ENCODE data around the gene AKR7A3.

AKR7A3 gene

DNA sequence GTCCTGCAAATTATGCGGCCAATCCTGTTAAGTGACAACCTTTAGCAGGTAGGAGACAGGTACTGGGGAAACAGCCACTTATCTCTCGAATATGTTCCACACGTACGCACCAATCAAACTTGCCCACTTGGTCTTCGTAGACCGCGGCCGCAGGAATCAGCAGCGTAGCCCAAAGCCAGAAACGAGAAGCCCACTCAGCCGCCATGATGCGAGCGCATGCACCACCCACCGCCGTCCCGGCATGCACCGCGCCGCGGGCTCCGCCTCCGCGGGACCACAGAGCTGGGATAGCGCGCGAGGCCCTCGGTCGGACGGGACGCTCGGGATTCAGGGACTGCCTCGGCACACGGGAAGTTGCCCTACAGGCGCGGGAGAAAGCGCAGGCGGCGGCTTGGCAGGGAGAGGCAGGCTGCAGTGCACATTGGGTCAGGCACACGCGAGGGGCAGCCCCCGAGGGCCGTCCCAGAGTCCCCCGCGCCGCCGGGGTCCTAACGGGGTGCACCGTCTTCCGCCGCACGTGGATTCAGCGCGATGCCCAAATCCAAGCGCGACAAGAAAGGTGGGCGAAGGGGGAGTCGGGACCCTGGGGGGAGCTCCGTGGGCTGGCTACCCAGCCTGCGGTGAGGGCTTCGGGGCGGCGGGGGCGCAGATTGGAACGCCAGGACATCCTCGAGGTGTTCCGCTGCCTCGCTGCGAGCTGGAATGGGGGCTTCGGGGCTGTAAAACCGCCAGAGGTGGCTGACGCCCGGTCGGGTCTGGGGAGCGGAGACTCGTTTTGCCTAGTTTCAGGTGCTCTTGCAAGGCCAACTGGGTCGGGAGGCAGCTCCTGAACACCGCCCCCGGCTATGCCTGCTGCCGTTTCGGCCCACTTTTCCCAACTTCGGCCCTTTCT, 37.0 kb downstream of the AKR7A3 start, which contains the start of the genes EMC1 and MRTO4:
TSS of gene EMC1 (minus strand) at position 220 of the 892 bp plus-strand sequence. CDS start at position 205, 15 bp downstream.
TSS of gene MRTO4 (plus strand) at position 501 of the 892 bp plus-strand sequence. CDS start at position 532, 31 bp downstream.
- DNase-seq (ENCODE audit: low spot score), result peak; percentile 81

DNA sequence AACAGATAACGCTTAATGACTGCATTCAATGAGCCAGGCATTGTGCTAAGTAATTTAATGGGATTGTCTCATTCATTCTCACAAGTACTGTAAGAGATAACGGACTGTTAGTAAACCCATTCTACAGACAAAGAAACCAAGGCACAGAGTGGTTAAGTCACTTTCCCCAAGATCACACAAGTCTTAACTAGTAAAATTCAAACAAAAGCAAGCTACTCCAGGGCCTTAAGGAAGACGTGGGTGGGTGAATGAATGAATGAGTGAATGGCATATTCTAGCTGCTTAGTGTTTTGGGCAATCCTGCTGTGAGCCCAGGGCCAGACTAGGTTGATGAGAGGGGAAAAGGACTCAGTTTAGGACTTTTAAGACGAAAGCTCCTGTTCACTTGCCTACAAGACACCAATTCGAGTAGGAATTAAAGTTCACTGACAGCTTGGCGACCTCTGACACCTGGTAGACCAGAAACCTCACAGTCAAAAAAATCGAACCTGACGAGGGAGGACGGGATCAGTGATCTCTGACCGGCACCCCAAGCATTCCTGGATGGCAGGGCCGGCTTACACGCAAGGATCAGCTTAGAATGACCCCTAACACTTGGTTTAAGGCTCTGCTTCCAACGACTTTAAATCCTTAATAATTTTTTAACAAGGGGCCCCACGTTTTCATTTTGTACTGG, 37.8 kb downstream of the AKR7A3 start:
- no peak for DNase-seq (ENCODE audit: low spot score)

DNA sequence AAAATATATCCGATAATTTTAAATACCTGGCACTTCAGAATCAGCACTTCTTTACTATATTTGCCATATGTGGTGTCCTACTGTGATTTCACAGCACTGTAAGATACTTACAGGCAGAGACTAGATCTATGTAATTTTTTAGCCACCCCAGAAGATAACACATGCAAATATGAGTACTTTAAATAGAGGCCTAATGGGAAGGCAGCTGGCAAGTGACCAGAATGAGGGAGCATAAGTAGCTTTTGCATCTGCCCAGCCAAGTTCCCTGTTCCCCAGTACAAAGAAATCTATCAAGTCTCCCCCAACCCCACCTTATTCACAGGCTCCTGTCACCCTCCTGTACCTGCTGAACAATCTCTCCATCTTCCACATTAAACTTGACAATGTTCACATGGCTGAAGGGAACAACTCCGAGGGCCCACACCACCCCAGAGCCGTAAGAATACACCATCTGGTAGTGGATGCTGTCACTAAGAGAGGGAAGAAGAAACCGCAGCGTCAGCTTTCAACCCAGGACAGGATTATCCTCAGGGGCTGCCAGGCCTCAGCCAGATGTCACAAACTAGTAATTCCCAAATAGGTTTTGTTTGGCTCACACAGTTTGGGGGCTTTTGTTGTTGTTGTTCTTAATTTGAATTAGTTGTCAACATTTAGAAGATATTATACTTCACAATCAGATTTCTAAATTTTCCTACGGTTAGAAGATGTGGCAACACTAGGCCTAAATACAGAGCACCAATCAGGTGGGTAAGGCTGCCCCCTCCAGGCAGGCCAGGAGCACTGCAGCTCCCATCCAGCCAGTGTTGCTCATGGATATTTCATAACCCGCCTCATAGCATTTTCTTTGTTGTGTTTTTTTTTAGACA, 47.7 kb downstream of the AKR7A3 start:
- peak; percentile 56 for DNase-seq (ENCODE audit: low spot score)

DNA sequence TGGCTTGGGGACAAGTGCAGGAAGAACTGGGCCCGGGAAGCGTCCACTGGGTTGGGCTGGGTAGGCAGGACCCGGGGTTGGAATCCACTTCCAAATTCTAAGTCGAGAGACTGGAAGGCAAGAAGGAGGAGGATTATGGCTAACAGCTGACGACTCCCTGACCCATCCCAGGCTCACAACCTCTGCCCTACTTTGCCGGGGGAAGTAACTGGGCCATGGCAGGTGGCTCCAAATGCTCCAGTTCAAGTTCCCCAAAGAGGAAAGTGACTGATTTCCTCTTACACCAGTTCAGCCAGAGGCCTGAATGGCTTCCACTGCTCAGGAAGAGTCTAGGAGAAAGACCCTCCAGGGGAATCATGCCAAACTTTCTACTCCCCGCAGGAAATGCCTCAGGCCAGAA, 48.7 kb downstream of the AKR7A3 start:
- no peak for DNase-seq (ENCODE audit: low spot score)

DNA sequence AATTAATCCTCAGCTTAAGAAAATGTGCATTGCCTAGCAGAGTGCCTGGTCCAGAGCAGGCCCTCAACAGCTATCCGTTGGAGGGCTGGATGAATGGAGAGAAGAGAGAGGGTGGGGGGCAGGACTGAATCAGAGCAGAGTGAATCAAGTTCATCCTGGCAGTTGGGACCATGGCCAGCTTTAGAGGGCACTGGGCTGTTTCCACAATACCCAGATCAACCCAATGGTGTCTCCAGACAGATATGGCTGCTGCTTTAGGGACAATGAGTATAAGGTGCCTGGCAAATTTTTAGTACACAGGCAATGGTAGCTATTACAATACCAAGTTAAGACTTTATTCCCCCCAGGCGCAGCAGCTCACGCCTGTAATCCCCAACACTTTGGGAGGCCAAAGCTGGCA, 54.3 kb downstream of the AKR7A3 start:
- DNase-seq (ENCODE audit: low spot score), result no peak
